CD4-positive, alpha-beta T cell treated with Interleukin-10 for 1 hour (primary cell): Measurements from ENCODE around the gene C6orf120.

Source experiments
- DNase-seq: peaks from one replicate; pipeline ENCODE4 v3.0.0-alpha.2; 2020

Gene C6orf120

DNA sequence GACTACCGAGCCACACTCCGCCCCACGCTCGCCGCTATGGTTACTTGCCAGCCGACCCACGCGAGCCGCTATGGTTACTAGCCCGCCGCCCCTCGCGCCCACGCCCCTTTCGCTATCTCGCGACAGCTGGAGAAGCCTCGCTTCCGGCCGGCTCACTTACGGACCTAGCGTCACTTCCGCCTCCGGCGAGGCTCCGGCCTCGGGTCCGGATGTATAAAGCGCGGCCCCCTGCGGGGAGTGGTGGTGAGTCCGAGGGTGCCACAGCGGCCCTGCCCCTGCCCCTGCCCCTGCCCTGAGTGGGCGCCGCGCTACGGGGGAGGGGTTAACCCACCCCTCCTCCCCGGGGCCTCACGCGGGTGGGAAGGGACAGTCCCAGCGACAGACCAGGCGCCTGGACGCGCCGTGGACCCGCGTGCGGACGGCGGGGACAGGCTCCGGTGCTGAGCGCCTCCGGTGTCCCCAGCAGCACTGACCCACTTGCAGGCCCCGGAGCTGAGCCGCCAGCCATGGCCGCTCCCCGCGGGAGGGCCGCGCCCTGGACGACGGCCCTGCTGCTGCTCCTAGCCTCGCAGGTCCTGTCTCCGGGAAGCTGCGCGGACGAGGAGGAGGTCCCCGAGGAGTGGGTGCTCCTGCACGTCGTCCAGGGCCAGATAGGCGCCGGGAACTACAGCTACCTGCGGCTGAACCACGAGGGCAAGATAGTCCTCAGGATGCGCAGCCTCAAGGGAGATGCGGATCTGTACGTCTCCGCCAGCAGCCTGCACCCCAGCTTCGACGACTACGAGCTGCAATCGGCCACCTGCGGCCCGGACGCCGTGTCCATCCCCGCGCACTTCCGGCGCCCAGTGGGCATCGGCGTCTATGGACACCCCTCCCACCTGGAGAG, at the start of gene C6orf120, which contains the start of gene WDR27:
C6orf120 (plus strand) TSS at position 173 of the 886 bp plus-strand sequence; CDS start at position 507, 334 bp downstream.
WDR27 (minus strand) TSS at position 76 of the 886 bp plus-strand sequence. CDS start 13,024 bp downstream, outside the sequence.
- peak; percentile 97 for DNase-seq

DNA sequence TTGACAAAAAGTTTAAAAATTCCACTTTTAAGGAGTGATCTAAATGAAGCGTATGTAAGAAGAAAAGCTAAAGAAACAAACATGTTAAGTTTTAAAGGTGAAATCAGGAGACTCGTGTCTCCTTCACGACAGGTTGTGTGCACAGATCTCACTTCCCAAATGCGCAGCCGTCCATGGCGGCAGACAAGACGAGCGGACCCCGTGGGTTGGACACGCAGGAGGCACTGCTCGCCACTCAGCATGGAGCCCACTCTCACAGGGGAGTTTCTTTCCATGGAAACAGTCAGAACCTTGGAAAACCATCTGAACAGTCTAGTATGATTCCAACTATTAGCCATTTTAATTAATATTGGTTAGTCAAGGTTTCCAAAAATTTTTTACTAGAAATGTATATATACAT, 49.0 kb upstream of the C6orf120 start:
- DNase-seq = no peak

DNA sequence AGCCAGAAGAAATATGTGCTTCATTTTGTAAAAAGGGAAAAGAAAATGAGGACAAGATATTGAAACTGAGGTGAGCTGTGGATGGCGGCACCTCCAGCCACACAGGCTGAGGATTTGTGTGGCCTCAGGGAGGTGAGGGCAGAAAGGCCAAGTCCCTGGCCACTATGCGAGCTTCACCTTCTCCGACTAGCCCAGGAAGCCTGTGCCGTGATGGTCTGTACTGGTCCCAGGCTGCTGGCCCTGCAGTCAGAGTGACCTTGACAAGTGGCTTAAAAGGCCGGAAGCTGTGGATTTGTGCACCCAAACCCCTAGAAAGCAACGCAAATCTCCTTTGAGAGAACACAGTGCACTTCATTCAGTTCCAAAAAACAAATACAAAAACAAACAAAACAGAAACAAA, 48.2 kb upstream of the C6orf120 start:
- DNase-seq = no peak

DNA sequence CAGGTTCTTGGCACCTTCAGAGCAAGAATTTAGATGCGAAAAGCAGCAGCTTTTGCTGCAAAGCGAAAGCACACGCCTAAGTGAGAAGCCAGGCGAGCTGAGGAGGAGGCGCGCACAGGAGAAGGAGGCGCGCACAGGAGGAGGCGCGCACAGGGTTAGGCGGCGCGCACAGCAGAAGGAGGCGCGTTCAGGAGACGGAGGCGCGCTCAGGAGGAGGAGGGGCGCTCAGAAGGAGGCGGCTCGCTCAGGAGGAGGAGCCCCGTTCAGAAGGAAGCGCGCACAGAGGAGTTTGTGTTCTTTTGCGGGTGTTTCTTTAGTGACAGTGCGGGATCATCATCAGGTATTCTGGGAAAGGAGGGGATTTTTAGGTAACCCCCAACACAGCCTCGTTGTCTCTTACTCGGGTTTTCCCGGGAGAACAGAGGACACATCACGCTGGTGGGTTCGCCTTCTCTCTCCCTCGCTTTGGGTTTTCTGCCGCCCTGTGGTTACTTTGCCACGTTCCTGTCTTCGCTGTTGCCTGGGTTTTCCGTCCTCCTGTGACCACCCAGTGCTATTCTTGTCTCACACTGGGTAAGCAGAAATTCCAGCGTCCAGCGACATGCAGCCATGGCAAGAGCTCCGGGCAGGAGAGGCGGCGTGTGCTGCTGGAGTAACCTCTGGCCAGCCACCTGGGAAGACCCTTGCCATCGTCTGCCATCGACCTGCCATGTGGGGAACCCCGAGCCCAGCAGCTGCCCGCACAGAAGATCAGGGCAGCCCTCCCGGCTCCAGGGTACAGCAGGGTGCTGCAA, 47.1 kb upstream of the C6orf120 start:
- DNase-seq = no peak

DNA sequence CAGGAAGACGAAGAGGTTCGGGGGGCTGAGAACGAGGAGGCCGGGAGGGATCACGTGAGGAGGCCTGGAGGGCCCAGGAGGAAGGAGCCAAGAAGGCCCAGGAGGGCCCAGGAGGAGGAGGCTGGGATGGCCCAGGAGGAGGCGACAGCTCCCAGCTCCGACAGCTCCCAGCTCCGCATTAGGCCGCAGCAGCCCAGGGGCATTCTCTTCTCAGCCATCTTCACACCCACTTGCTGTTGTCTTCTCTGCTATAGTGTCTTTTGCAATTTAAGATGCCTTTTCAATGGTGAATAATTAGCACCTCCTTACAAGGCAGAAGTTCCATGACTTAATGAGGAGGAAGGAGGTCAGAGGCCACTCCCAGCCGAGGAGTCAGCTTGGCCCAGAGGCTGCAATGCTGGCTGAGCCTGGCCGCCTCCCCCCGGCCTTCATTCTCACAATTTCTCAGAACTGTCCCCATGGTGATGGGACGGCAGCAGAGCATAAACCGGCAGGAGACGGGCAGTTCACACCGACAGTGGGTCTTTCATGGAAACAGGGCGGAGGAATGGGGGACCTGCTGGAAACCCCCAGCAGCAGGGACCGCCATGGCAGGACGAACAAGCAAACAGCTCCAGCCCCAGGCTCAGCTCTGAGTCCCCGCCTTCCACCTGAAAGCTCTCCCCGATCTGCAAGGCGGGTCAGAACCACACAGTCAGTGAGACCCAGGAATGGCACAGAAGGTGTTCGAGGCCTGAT, 45.2 kb upstream of the C6orf120 start:
- no peak for DNase-seq

DNA sequence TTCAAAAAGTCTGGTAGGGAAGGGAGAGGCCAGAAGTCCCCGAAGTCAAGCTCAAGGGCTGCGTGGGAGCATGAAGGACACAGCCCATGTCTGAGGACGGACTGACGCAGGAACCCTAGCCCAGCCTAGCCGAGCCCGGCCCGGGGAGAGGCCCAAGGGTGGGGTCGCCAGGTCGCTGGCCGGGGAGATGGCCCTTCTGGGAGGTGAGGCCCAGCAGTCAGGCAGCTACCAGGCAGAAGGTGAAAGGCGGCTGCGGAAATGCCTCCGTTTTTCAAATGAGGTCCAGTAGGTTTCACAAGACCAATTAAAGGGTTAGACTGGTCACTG, 44.7 kb upstream of the C6orf120 start:
- DNase-seq = no peak

DNA sequence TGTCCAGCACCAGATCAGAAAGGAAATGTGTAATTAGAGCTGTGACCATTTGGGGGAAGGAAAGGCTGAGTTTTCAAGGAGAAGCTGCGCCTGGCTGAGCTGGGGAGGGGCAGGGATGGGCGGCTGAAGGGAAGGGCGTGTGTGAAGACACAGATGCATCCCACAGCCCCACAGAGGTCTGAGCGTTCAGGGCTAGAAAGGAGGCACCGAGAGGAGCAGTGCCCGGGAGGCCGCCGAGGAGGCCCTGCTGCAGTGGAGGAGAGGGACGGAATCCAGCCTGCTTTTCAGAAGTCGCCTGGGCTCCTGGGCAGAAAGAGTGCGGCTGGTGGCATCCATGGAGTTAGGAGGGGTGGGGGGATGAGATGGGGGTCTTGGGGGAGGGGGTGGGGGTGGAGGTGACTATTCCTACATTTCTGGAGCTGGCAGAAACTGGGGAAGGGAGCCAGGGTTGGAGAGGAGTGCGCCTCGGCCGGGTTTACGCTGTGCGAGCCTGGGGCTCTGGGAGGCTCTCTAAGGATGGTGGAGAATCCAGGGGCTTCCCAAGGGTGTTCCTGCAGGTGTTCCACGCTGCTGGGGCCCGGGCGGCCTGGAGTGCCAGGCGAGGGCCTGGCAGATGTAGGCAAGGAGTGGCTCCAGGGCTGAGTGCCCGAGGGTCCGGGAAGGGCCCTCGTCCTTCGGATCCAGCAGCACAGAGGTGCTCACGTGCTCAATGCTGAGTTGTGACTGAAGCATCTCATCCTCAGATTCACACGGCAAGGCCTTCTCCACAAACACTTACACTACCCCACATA, 41.9 kb upstream of the C6orf120 start:
- DNase-seq = no peak

DNA sequence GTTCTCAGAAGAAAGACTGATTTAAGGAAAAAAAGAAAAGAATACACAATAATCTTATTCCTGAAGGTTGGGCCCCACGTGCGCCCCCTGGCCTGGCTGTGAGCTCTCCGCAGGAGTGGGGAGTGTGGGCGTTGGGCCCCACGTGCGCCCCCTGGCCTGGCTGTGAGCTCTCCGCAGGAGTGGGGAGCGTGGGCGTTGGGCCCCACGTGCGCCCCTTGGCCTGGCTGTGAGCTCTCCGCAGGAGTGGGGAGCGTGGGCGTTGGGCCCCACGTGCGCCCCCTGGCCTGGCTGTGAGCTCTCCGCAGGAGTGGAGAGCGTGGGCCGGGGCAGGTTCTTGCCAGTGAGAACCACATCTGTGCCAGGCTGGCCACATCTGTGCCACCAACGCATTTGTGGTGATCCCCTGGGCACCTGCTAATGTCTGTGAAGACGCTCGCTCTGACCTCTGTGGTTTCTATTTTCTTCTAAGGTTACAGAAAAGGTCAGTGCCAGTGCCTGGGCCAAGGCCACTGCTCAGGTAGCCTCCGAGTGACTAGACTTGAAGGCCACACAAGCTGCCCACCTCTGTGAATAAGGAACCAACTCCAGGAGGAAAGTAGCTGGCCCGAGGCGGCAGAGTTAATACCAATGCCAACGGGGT, 41.1 kb upstream of the C6orf120 start:
- no peak for DNase-seq

DNA sequence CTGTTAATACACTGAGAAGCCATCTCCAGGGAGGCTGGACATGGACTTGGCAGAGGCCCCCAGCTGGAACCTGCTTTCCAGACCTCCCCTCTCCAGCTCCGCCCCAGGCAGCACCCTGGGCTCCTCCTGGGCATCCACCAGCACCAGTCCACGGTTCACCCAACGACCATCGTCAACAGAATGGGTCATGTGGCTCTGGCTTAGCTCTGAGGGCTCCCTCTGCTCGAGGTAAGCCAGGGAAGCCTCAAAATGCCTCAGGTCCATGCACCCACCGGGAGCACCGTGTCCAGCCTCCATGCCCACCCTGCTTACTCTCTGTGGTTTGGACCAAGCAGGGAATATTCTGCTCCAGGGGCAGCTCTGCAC, 40.6 kb upstream of the C6orf120 start:
- DNase-seq = no peak

DNA sequence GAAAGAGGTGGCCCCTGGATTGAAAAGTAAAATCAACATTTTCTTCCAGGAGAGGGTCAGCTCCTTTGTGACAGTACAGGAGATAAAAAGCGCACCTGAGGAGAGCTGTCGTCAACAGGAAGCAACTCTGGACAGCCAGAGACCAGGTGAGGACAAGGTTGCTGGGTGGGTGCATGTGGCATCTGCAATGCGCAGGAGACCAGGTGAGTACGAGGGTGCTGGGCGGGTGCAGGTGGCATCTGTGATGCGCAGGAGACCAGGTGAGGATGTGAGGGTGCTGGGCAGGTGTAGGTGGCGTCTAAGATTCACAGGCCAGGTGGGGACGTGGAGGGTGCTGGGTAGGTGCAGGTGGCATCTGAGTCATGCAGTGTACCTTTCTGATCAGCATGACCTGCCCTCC, 38.5 kb upstream of the C6orf120 start:
- no peak for DNase-seq

DNA sequence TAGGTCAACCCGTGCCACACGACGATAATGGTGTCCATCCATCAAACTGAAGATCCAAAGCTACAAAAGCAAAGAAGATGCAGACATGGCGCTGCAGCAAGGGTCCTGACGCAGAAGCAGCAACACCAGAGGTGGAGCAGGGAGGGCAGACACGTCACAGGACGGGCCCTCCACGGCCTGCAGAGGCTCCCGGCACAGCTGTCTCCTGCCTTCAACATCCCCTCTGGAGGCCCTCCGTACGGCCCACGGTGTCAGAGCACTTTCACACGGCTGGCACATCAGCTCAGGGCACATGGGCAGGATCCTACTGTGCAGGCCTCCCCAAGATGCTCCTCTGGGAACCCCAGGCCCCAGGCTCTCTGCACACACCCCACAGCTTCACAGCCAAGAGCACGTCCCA, 37.7 kb upstream of the C6orf120 start:
- no peak for DNase-seq

DNA sequence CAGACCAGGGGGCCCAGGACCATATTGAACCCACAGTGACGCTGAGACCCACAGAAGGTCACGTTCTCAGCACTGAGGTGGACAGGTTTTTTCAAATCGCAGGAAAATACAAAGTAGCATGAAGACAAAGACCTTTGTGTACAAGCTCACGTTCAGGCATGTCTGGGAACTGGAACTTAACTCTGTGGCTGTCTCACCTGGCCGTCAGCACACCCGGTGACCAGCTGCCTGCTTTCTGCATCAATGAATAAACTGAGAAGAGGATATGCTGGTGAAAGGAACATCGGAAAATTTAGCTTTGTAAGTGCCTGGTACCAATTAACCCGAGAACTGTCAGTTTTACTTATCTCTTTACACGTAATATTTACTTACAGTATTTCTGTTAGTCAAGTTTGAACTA, 36.6 kb upstream of the C6orf120 start:
- no peak for DNase-seq

DNA sequence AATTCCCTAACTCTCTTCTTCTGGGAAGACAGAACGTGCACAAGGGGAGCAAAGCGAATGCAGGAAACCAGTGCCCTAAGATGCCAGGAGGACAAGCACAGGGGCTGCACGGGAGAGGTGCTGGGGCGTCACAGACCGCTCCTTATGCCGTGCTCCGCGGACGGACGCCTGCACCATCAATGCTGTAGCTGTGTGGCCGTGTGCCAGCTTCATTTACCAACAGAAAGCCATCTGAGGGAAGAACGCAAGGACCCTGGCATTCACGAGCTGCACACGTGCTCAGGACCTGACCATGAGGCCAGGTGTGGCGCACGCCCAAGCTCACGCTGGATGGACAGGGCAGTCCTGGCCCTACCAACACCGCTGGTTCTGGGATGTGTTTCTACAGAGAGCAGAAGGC, 35.5 kb upstream of the C6orf120 start:
- DNase-seq = no peak

DNA sequence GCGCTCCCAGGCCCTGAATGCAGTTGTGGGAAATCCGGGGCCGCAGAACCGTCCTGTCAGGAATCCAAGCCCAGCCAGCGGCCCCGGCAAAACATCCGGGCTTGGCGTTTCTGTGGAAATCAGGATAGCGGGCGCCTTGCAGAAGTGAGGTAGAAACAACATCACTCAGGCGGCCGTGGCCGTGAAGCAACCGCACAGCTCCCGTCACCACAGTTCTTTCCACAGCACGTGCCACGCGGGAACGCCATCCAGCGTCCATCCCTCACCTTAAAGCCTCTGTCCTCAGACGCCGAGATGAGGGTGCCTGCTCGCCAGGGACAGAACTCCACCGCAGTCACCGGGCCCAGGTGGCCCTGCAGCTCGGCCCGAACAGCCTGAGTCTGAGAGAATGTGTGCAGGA, 34.2 kb upstream of the C6orf120 start:
- DNase-seq = no peak

DNA sequence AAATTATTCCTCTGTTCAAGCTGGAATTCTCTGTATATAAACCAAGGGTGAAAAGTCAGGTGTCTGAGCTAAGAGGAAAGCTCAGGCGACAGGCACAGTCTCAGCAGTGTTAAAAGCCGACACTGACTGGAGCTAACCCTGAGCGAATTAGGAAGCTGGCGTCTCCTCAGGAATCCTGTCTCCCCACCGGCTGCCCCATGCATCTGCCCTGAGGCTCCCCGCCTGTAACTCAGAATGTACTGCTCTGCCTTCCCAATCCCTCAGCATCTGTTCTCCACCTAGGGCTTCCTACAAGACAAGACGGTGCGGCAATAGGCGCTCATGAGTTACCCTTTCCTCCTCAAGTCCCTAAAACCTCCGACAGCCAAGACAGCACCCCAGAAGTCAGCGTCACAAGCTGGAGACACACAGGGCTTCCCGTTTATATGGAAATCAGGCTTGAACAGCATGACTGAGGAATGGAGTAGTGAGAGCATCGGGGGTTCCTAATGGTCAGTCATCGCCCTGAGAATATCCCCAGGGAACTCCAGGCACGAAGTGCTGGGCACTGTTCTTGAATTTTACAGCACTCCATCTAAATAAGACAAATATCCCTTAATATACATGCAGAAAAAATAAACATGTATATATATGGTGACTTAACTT, 33.6 kb upstream of the C6orf120 start:
- no peak for DNase-seq

DNA sequence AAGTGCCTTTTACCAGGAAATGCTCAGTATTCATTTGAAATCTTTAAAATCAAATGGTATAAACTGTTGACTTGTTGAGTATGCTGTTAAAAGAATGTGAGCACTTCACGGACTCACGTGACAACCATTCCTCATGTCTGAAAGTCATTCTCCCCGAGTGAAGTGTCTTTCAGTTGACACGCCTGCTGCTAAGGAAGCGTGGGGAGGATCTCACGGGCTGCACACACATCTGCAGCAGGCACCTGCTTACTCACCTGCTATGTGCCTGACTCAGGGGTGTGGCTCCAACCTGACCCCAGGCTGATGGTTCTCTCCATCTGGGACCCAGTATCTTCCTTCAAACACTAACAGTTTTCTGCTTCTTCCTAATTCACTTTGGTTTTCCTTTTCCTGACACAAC, 32.8 kb upstream of the C6orf120 start:
- DNase-seq = no peak

DNA sequence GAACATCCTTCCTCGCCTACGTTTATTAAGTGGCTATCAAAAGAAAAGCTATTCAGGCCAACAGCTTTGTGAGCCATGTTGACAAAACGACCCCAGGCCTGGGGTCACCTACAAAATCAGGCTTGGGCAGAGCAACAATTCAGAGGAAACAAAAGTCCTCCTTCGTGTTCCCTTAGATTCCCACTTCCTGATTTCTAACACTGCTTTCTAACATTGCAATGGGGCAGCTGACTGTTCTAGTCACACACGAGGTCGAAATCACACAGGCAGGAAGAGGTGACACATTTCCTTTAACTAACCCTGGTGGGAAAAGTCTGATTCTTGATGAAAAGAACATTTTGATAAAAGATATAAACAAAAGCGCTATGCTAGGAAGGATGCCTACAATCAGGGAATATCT, 32.0 kb upstream of the C6orf120 start:
- peak; percentile 4 for DNase-seq

DNA sequence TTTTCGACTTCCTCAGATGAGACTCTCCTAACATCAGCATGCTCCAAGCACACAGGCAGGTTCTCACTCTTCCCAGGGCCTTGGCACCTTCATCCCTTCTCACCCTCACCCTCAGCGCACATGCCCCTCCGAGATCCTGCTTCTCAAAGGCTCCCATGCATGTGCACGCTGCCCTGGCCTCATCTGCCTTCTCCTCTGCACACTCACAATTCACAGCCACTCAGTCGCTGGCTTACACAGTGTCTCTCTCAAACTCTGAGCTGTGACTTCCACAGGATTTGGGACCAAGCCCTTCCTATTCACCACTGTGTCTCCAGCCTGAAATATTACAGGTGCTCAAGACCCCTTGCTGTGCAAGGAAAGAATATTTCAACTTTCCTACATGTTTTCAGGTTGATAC, 30.4 kb upstream of the C6orf120 start:
- DNase-seq = no peak

DNA sequence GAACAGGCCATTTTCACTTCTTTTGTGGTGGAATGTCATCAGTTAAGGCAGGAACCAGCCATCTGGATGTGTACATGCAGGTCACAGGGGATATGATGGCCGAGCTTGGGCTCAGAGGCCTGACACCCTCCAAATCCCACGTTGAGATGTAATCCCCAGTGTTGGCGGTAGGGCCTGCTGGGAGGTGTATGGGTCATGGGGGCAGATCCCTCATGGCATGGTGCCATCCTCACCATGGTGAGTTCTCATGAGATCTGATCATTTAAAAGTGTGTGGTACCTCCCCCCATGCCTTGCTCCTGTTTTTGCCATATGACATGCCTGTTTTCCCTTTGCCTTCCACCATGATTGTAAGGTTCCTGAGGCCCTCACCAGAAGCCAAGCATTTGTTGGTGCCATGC, 26.9 kb upstream of the C6orf120 start:
- no peak for DNase-seq

DNA sequence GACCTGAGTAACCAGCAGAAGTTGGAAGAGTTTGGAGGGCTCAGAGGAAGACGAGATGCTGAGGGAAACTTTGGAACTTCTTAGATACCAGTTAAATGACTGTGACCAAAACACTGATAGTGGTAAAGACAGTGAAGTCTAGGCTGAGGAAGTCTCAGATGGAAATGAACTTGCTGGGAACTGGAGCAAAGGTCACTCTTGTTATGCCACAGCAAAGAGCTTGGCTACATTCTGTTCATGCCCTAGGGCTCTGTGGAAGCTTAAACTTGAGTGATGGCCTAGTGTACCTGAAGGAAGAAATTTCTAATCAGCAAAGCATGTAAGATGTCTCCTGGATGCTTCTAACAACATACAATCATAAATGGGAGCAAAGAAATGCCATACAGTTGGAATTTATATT, 24.8 kb upstream of the C6orf120 start:
- DNase-seq = no peak

DNA sequence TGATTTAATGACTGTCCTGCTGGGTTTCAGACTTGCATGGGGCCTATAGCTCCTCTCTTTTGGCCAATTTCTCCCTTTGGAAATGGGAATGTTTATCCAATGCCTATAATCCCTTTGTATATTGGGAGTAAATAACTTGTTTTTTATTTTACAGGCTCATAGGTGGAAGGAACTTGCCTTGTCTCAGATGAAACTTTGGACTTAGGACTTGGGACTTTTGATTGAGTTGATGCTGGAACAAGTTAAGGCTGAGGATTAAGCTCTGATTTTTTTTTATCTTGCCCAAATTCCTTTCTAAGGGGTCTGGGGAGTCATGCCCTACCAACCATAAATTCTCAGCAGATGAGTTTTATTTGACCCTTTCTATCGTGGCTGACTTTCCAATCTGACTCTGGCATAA, 23.6 kb upstream of the C6orf120 start:
- DNase-seq = no peak

DNA sequence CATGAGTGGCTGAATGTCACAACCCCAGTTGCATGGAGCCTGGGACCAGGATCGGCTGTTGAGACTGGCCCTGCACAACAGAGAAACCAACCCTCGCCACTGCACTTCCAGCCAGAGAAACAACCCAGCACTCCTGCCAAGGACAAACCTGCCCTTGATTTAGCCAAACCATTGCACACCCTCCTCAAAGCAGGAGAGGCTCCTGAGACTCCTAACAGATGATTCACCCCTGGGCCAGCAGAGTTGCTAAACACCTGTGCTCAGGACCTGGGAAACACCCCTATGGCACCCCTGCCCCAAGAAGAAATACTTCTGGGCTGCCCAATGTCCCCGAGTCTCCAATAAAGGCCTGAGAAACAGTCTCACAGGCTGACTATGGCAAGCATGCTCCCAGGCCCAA, 17.9 kb upstream of the C6orf120 start:
- no peak for DNase-seq
